MM.1S (cell line): Measurements from ENCODE around the gene GINS3.

Experiments used
- DNase-seq: peaks from one replicate; pipeline ENCODE4 v3.0.0-alpha.2; 2015
- H2AFZ ChIP-seq: fragments of 300-600 bp; sonication (generic); 2 replicates; pipeline ENCODE4 v1.6.0; 2016; ENCODE audit warnings: antibody characterized with exemption, low read length
- H3F3A ChIP-seq: fragments of 300-600 bp; sonication (generic); 2 replicates; pipeline ENCODE4 v1.6.1; 2016; ENCODE audit warnings: mild to moderate bottlenecking, antibody characterized with exemption, low read length, moderate library complexity, mixed read lengths; ENCODE audit not compliant: insufficient read depth
- H3K27ac ChIP-seq: fragments of 300-600 bp; sonication (generic); 2 replicates; pipeline ENCODE4 v1.5.1; 2016; ENCODE audit warnings: mild to moderate bottlenecking, low read length
- H3K27me3 ChIP-seq: fragments of 300-600 bp; sonication (generic); replicated peaks from 2 replicates; pipeline ENCODE4 v1.6.0; 2016; ENCODE audit warnings: low read length; ENCODE audit not compliant: insufficient read depth
- H3K36me3 ChIP-seq: fragments of 300-600 bp; sonication (generic); replicated peaks from 2 replicates; pipeline ENCODE4 v1.6.1; 2016; ENCODE audit warnings: mild to moderate bottlenecking, low read length, mixed read lengths; ENCODE audit not compliant: insufficient read depth
- H3K4me1 ChIP-seq: fragments of 300-600 bp; sonication (generic); 2 replicates; pipeline ENCODE4 v1.6.1; 2016; ENCODE audit warnings: low read length, mixed read lengths
- H3K4me2 ChIP-seq: fragments of 300-600 bp; sonication (generic); 2 replicates; pipeline ENCODE4 v1.6.0; 2016; ENCODE audit warnings: low read depth, low read length
- H3K4me3 ChIP-seq: fragments of 300-600 bp; sonication (generic); 2 replicates; pipeline ENCODE4 v1.5.1; 2016; ENCODE audit warnings: low read length, mixed read lengths
- H3K79me2 ChIP-seq: fragments of 300-600 bp; sonication (generic); 2 replicates; pipeline ENCODE4 v1.6.1; 2016; ENCODE audit warnings: mixed run types, low read length, mixed read lengths
- H3K9ac ChIP-seq: fragments of 300-600 bp; sonication (generic); 2 replicates; pipeline ENCODE4 v1.6.1; 2016; ENCODE audit warnings: low read length, mixed read lengths
- H3K9me2 ChIP-seq: fragments of 300-600 bp; sonication (generic); replicated peaks from 2 replicates; pipeline ENCODE4 v1.6.1; 2016; ENCODE audit warnings: mild to moderate bottlenecking, low read length, mixed read lengths; ENCODE audit not compliant: insufficient read depth
- H3K9me3 ChIP-seq: fragments of 300-600 bp; sonication (generic); replicated peaks from 2 replicates; pipeline ENCODE4 v1.6.1; 2016; ENCODE audit warnings: mild to moderate bottlenecking, low read length, mixed read lengths; ENCODE audit not compliant: insufficient read depth
- H4K20me1 ChIP-seq: fragments of 300-600 bp; sonication (generic); 2 replicates; pipeline ENCODE4 v1.6.1; 2016; ENCODE audit warnings: mild to moderate bottlenecking, low read length, moderate library complexity, mixed read lengths; ENCODE audit not compliant: insufficient read depth
- EZH2 ChIP-seq: fragments of 300-600 bp; sonication (generic); optimal IDR thresholded peaks from 2 replicates; pipeline ENCODE3; 2017; ENCODE audit warnings: low read depth, mild to moderate bottlenecking, antibody characterized with exemption, low read length, mixed read lengths
- EZH2phosphoT487 ChIP-seq: fragments of 300-600 bp; sonication (generic); IDR thresholded peaks from 2 replicates; pipeline ENCODE4 v1.6.1; 2018; ENCODE audit warnings: antibody characterized with exemption, low read length
- TF ChIP-seq, protein P1 (sequence below): fragments of 300-600 bp; sonication (generic); IDR thresholded peaks from 2 replicates; pipeline ENCODE4 v1.5.1; 2016; ENCODE audit warnings: antibody characterized with exemption, low read length, mixed read lengths

Gene GINS3

DNA sequence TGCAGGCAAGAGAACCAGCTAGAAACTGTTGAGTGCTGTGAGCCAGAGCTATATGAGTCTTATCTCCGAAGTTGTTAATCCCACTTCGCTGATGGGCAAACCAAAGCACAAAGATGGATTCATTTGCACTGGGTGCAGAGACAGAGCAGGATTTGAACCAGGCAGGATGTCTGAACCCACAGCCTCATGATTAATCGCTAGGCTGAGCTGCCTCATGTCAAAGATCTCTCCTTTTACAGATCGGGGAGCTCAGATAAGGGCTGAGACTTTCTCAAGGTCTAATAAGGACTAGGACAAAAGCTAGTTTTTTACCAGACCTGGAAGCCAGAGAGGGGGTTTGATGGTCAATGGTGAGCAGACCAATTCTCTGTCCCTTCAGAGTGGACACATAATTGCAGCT is 51.5 kb downstream of the GINS3 start:
- Histone ChIP-seq H3K4me3 (no peak overlapping the region), H3K9ac (no peak overlapping the region), H3K4me2 (no peak overlapping the region), H3K79me2 (no peaks in the 10 kb centered on the region), H3K4me1 (no peaks in the 10 kb centered on the region), H3K36me3 (no peaks in the 10 kb centered on the region), H4K20me1 (no peaks in the 10 kb centered on the region), H3K27ac (no peak overlapping the region), H3K9me2 (no peaks in the 10 kb centered on the region), H3K9me3 (no peaks in the 10 kb centered on the region), H2AFZ (no peak overlapping the region), H3K27me3 (no peaks in the 10 kb centered on the region), H3F3A (no peaks in the 10 kb centered on the region)
- TF ChIP-seq, protein P1, sequence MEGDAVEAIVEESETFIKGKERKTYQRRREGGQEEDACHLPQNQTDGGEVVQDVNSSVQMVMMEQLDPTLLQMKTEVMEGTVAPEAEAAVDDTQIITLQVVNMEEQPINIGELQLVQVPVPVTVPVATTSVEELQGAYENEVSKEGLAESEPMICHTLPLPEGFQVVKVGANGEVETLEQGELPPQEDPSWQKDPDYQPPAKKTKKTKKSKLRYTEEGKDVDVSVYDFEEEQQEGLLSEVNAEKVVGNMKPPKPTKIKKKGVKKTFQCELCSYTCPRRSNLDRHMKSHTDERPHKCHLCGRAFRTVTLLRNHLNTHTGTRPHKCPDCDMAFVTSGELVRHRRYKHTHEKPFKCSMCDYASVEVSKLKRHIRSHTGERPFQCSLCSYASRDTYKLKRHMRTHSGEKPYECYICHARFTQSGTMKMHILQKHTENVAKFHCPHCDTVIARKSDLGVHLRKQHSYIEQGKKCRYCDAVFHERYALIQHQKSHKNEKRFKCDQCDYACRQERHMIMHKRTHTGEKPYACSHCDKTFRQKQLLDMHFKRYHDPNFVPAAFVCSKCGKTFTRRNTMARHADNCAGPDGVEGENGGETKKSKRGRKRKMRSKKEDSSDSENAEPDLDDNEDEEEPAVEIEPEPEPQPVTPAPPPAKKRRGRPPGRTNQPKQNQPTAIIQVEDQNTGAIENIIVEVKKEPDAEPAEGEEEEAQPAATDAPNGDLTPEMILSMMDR: no peak
- TF ChIP-seq EZH2phosphoT487: no peak
- TF ChIP-seq EZH2: no peak
- no peak for DNase-seq

- DNase-seq: no peak
- no peak overlapping the region for H3K27ac ChIP-seq
- no peaks in the 10 kb centered on the region for H3K36me3 ChIP-seq
- no peak overlapping the region for H3K4me2 ChIP-seq
- H3K9me3 ChIP-seq: no peaks in the 10 kb centered on the region
- no peaks in the 10 kb centered on the region for H3K27me3 ChIP-seq
- no peak overlapping the region for H2AFZ ChIP-seq
- H3K4me3 ChIP-seq: no peak overlapping the region
- TF ChIP-seq EZH2 (no peak), EZH2phosphoT487 (no peak)
- TF ChIP-seq, protein P1: no peak
- no peaks in the 10 kb centered on the region for H3K4me1 ChIP-seq
- H3K9ac ChIP-seq: no peak overlapping the region
- H3K79me2 ChIP-seq: no peaks in the 10 kb centered on the region
- H3K9me2 ChIP-seq: no peaks in the 10 kb centered on the region
- no peaks in the 10 kb centered on the region for H4K20me1 ChIP-seq
- H3F3A ChIP-seq: no peaks in the 10 kb centered on the region
Observed at GRCh38 chr16:58444265-58444664, 52.0 kb downstream of the GINS3 start.

- no peak overlapping the region for H3K9ac ChIP-seq
- H3K4me1 ChIP-seq: no peaks in the 10 kb centered on the region
- H3K9me2 ChIP-seq: no peaks in the 10 kb centered on the region
- TF ChIP-seq EZH2: no peak
- TF ChIP-seq, protein P1: no peak
- no peak for TF ChIP-seq EZH2phosphoT487
- no peaks in the 10 kb centered on the region for H3F3A ChIP-seq
- H3K27ac ChIP-seq: no peak overlapping the region
- no peak overlapping the region for H3K4me2 ChIP-seq
- H2AFZ ChIP-seq: no peak overlapping the region
- H3K4me3 ChIP-seq: no peak overlapping the region
- no peaks in the 10 kb centered on the region for H3K27me3 ChIP-seq
- no peaks in the 10 kb centered on the region for H3K79me2 ChIP-seq
- no peak for DNase-seq
- H4K20me1 ChIP-seq: no peaks in the 10 kb centered on the region
- H3K36me3 ChIP-seq: no peaks in the 10 kb centered on the region
- H3K9me3 ChIP-seq: no peaks in the 10 kb centered on the region
Observed at GRCh38 chr16:58448890-58449289, 56.6 kb downstream of the GINS3 start.
